Dermis blood vessel endothelial cell (primary cell): ENCODE results near the gene RAB28. TPM values are rescaled to one million over a fixed set of nuclear protein-coding genes. Genes with fewer than 3 reads are reported as not detected.

ENCODE experiments used
- total RNA-seq: library from RNA; depleted of rRNA; stranded (reverse); fragments of >200 nt; gene quantifications from 2 replicates; pipeline ENCODE4 v1.2.3, GENCODE V29; 2014

The RAB28 gene
- total RNA-seq, 1 donor from 2014 or later: 15.1 TPM

Other genes starting within 250 kb of the RAB28 start
- 0.05 TPM in 1 of 2 replicates, not detected in the other for gene NKX3-2, start 60.2 kb upstream of the RAB28 start, total RNA-seq
- gene BOD1L1, start 143.4 kb upstream of the RAB28 start, total RNA-seq: 28.4 and 38.7 TPM in 2 replicates